ENCODE results near the gene TMEM108. TPM values are rescaled to one million over a fixed set of nuclear protein-coding genes. Genes with fewer than 3 reads are reported as not detected.

Gene TMEM108
- polyA plus RNA-seq, 1 donor from 2014 or later: 2.1 TPM

GRCh38 chr3:133208184-133208583 lies 170.0 kb downstream of the TMEM108 start:
- no peak overlapping the region for H2AFZ ChIP-seq (ENCODE audit: low read depth, low read length)
- no peaks in the 10 kb centered on the region for H3K9me2 ChIP-seq (ENCODE audit: insufficient read depth, low read length)
- H4K20me1 ChIP-seq (ENCODE audit: insufficient read depth): no peaks in the 10 kb centered on the region
- no peaks in the 10 kb centered on the region for H3K36me3 ChIP-seq (ENCODE audit: insufficient read depth, low read length)
- H3K4me3 ChIP-seq (ENCODE audit: low read length): no peak overlapping the region
- no peak overlapping the region for H3K9ac ChIP-seq (ENCODE audit: low read length)
- no peak overlapping the region for H3K27ac ChIP-seq (ENCODE audit: low read length)
- no peak overlapping the region for H3K4me2 ChIP-seq (ENCODE audit: low read length)
- H3K27me3 ChIP-seq (ENCODE audit: insufficient read depth, low read depth, low read length): no peaks in the 10 kb centered on the region
- no peaks in the 10 kb centered on the region for H3K9me3 ChIP-seq (ENCODE audit: low read length)
- H3F3A ChIP-seq (ENCODE audit: insufficient read depth, low read length, poor library complexity, severe bottlenecking): peaks cover 4% of the 10 kb centered on the region
- H3K79me2 ChIP-seq (replicated peaks; ENCODE audit: insufficient read depth, low read length): no peaks in the 10 kb centered on the region
- TF ChIP-seq SMC3 (conservative IDR thresholded peaks at IDR 0.05; ENCODE audit: poor library complexity) (no peak), CTCF (IDR thresholded peaks at IDR 0.05; ENCODE audit: poor library complexity, severe bottlenecking) (no peak), REST (IDR thresholded peaks at IDR 0.05; ENCODE audit: borderline replicate concordance) (no peak), MXI1 (conservative IDR thresholded peaks at IDR 0.05; ENCODE audit: poor library complexity, severe bottlenecking) (no peak), POLR2AphosphoS5 (IDR thresholded peaks at IDR 0.05) (no peak), EZH2 (IDR thresholded peaks at IDR 0.05; ENCODE audit: borderline replicate concordance, insufficient read depth, low read length, poor library complexity, severe bottlenecking) (no peak), EP300 (conservative IDR thresholded peaks at IDR 0.05; ENCODE audit: poor library complexity, severe bottlenecking) (no peak), RAD21 (conservative IDR thresholded peaks at IDR 0.05) (no peak), TAF1 (IDR thresholded peaks at IDR 0.05; ENCODE audit: low read depth) (no peak)

GRCh38 chr3:133209871-133210550 lies 171.8 kb downstream of the TMEM108 start:
- peaks cover 4% of the 10 kb centered on the region for H3F3A ChIP-seq (ENCODE audit: insufficient read depth, low read length, poor library complexity, severe bottlenecking)
- H3K27ac ChIP-seq (ENCODE audit: low read length): no peak overlapping the region
- no peak overlapping the region for H2AFZ ChIP-seq (ENCODE audit: low read depth, low read length)
- no peak overlapping the region for H3K9ac ChIP-seq (ENCODE audit: low read length)
- H3K4me3 ChIP-seq (ENCODE audit: low read length): no peak overlapping the region
- H3K4me2 ChIP-seq (ENCODE audit: low read length): no peak overlapping the region
- H3K36me3 ChIP-seq (ENCODE audit: insufficient read depth, low read length): no peaks in the 10 kb centered on the region
- H4K20me1 ChIP-seq (ENCODE audit: insufficient read depth): no peaks in the 10 kb centered on the region
- H3K9me3 ChIP-seq (ENCODE audit: low read length): no peaks in the 10 kb centered on the region
- H3K27me3 ChIP-seq (ENCODE audit: insufficient read depth, low read depth, low read length): no peaks in the 10 kb centered on the region
- H3K9me2 ChIP-seq (ENCODE audit: insufficient read depth, low read length): no peaks in the 10 kb centered on the region
- no peaks in the 10 kb centered on the region for H3K79me2 ChIP-seq (replicated peaks; ENCODE audit: insufficient read depth, low read length)
- TF ChIP-seq RAD21 (conservative IDR thresholded peaks at IDR 0.05): no peak
- TF ChIP-seq POLR2AphosphoS5 (IDR thresholded peaks at IDR 0.05): no peak
- no peak for TF ChIP-seq EP300 (conservative IDR thresholded peaks at IDR 0.05; ENCODE audit: poor library complexity, severe bottlenecking)
- TF ChIP-seq EZH2 (IDR thresholded peaks at IDR 0.05; ENCODE audit: borderline replicate concordance, insufficient read depth, low read length, poor library complexity, severe bottlenecking): no peak
- no peak for TF ChIP-seq REST (IDR thresholded peaks at IDR 0.05; ENCODE audit: borderline replicate concordance)
- no peak for TF ChIP-seq MXI1 (conservative IDR thresholded peaks at IDR 0.05; ENCODE audit: poor library complexity, severe bottlenecking)
- TF ChIP-seq SMC3 (conservative IDR thresholded peaks at IDR 0.05; ENCODE audit: poor library complexity): no peak
- TF ChIP-seq TAF1 (IDR thresholded peaks at IDR 0.05; ENCODE audit: low read depth): no peak
- TF ChIP-seq CTCF (IDR thresholded peaks at IDR 0.05; ENCODE audit: poor library complexity, severe bottlenecking): no peak

Measured in neural cell (in vitro differentiated cells).